Measurements from ENCODE around the gene SIK3. TPM values are rescaled to one million over a fixed set of nuclear protein-coding genes. Genes with fewer than 3 reads are reported as not detected.
"Not testable (repeated sequence)": the region's sequence is repeated elsewhere in the genome, so short reads cannot be mapped to it uniquely, and the experiment has no call there.

The SIK3 gene
- total and polyA plus RNA-seq, 2 experiments from 2014 or later, result 29.1 to 58.5 TPM

DNA sequence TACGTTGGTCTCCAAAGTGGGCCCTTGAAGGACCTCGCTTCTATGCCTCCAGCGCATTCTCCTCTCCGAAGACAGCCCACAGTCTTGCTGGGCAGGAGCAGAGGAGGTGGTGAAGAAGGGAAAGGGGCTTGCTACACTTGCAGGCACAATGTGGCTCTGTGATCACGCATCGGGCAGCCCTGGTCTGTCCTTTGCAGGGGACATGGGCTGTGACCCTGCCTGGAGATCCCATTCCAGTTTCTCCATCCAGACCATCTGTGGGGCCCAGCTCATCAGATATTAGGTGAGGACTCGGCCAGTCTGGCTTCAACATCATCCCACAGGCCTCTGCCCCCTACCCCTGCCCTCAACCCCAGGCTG lies 261.6 kb downstream of the SIK3 start:
- DNase-seq (ENCODE audit: low read depth in 1 of 2, low spot score in 1 of 2), result no peak
- Histone ChIP-seq H3K4me3 (no peak overlapping the region), H3K36me3 (no peaks in the 10 kb centered on the region), H3K4me1 (ENCODE audit: low read depth) (peaks cover 32% of the 10 kb centered on the region), H3K9me3 (ENCODE audit: low read depth) (no peaks in the 10 kb centered on the region), H3K27ac (peak overlapping the region; percentile 87), H3K27me3 (no peaks in the 10 kb centered on the region)
- TF ChIP-seq, protein P1, sequence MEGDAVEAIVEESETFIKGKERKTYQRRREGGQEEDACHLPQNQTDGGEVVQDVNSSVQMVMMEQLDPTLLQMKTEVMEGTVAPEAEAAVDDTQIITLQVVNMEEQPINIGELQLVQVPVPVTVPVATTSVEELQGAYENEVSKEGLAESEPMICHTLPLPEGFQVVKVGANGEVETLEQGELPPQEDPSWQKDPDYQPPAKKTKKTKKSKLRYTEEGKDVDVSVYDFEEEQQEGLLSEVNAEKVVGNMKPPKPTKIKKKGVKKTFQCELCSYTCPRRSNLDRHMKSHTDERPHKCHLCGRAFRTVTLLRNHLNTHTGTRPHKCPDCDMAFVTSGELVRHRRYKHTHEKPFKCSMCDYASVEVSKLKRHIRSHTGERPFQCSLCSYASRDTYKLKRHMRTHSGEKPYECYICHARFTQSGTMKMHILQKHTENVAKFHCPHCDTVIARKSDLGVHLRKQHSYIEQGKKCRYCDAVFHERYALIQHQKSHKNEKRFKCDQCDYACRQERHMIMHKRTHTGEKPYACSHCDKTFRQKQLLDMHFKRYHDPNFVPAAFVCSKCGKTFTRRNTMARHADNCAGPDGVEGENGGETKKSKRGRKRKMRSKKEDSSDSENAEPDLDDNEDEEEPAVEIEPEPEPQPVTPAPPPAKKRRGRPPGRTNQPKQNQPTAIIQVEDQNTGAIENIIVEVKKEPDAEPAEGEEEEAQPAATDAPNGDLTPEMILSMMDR (IDR thresholded peaks at IDR 0.05; ENCODE audit: low read depth, low read length), result no peak

DNA sequence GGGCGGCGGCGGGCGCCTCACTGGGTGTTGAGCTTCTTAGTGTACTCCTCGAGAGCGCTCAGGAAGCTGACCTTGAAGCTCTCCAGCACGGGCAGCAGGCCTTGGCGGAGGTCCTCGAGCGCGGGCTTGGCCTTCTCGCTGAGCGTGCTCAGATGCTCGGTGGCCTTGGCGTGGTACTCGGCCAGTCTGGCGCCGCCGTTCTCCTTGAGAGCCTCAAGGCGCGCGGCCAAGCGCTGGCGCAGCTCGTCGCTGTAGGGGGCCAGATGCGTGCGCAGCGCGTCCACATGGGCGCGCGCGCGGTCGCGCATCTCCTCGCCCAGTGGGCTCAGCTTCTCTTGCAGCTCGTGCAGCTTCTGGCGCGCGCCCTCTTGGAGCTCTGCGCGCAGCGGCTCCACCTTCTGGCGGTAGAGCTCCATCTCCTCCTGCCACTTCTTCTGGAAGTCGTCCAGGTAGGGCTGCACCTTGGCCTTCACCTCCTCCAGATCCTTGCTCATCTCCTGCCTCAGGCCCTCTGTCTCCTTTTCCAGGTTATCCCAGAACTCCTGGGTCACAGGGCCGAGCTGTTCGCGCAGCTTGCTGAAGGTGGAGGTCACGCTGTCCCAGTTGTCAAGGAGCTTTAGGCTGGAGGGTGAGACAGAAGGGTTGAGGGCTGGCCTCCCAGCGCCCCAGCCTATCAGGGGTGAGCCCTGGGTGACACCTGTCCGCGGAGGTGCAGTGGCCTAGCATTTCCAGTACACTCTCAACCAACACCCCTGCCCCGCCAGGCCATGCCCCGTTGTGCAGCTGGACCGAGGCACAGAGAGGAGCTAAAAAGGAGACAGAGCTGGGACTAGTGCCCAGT lies 262.2 kb downstream of the SIK3 start:
- Histone ChIP-seq H3K4me3 (no peak overlapping the region), H3K4me1 (ENCODE audit: low read depth) (peaks cover 32% of the 10 kb centered on the region), H3K36me3 (no peaks in the 10 kb centered on the region), H3K27ac (peak overlapping the region; percentile 87), H3K9me3 (ENCODE audit: low read depth) (no peaks in the 10 kb centered on the region), H3K27me3 (no peaks in the 10 kb centered on the region)
- TF ChIP-seq, protein P1 (IDR thresholded peaks at IDR 0.05; ENCODE audit: low read depth, low read length), result peak; percentile 72
- peak; percentile 93 to 99 for DNase-seq (ENCODE audit: low read depth in 1 of 2, low spot score in 1 of 2)

DNA sequence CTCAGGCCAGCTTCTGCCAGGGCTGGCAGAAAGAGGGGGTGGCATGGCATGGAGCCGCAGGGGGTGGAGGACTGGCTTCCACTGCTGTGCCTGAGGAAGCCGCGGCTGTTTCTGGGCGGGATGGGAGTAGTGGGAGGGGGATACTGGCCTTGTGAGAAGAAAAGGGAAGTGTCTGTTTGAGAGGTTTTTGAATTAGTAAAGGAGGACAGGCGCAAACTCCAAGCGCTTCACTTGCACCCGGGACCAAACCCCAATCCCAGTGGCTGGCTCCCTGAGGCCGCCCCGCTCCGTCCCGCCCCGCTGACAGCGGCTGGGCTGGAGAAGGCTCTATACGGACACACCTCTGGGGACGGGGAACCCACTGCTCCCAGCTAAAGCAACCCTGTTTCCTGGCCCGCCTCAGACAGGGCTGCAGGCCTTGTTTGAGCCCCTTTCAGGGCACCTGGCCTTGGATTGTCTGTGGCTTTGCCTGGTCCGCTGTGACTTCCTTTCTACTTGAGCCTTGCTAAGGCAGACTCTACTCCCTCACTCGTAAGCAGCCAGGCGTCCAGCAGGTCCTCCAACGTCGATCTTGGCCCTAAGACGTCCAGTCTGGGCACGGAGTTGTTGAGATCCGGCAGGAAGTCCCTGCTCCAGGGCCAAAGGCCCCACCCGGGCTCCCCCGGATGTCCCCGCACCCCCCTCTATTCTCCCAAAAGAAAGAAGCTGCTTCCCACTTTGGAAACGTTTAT lies 263.0 kb downstream of the SIK3 start:
- DNase-seq (ENCODE audit: low read depth in 1 of 2, low spot score in 1 of 2), result no peak
- Histone ChIP-seq H3K27ac (peak overlapping the region; percentile 73), H3K27me3 (no peaks in the 10 kb centered on the region), H3K4me1 (ENCODE audit: low read depth) (peaks cover 32% of the 10 kb centered on the region), H3K4me3 (no peak overlapping the region), H3K9me3 (ENCODE audit: low read depth) (no peaks in the 10 kb centered on the region), H3K36me3 (no peaks in the 10 kb centered on the region)
- TF ChIP-seq, protein P1 (IDR thresholded peaks at IDR 0.05; ENCODE audit: low read depth, low read length), result no peak

DNA sequence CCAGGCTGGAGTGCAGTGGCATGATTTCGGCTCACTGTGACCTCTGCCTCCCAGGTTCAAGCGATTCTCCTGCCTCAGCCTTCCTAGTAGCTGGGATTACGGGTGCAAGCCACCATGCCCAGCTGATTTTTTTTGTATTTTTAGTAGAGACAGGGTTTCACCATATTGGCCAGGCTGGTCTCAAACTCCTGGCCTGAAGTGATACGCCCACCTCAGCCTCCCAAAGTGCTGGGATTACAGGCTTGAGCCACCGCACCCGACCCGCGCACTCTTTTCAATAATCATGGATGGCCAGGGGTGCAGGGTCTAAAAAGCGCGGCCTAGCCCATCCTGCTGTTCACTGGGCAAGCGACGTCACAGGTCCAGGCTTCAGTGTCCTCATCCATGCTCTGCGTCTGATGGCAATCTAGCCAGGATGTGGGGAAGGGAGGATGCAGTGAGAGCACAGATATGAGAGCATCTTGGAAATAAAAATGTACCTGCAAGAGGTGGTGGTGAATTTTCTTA lies 263.6 kb downstream of the SIK3 start:
- not testable (repeated sequence) for H3K27me3 ChIP-seq; H3K27ac ChIP-seq; H3K4me3 ChIP-seq; H3K9me3 ChIP-seq (ENCODE audit: low read depth); DNase-seq (ENCODE audit: low read depth in 1 of 2, low spot score in 1 of 2); H3K36me3 ChIP-seq
- H3K4me1 ChIP-seq (ENCODE audit: low read depth), result peaks cover 35% of the 10 kb centered on the region

DNA sequence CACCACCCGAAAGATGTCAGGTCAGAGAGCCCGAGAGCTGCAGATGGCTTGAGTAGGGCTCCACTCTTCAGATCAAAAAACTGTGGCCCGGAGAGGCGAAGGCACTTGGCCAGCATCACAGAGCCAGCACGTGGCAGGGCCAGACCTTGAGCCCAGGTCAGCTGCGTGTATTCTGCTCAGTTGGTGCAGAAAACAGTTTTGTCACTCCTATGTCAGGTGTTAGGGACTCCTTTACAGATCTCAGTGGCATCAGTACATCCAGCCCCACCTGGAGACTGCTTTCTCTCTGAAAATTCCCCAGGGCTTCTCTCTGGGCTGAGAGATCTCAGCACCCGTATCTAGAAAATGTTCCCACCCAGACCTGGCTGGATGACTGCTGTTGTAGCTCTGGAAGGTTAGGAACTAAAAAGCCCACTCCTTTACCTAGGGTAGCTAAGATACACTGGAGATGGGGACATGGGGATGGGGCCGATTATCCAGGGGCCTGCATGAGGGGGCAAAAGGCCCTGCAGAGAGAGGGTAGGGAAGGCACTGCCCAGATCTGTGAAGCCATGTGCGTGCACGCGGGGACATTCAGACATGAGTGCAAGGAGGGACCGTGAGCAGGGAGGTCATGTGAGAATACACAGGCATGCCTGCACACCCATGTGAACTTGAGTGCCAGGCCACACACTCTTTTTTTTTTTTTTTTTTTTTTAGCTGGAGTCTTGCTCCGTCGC lies 264.3 kb downstream of the SIK3 start:
- DNase-seq (ENCODE audit: low read depth in 1 of 2, low spot score in 1 of 2), result no peak
- TF ChIP-seq, protein P1 (IDR thresholded peaks at IDR 0.05; ENCODE audit: low read depth, low read length), result no peak
- Histone ChIP-seq H3K36me3 (no peaks in the 10 kb centered on the region), H3K27ac (no peak overlapping the region), H3K27me3 (no peaks in the 10 kb centered on the region), H3K9me3 (ENCODE audit: low read depth) (no peaks in the 10 kb centered on the region), H3K4me1 (ENCODE audit: low read depth) (peaks cover 41% of the 10 kb centered on the region), H3K4me3 (no peak overlapping the region)

Data from cardiac muscle cell (in vitro differentiated cells and primary cell).